NCI-H1105 treated with DMSO at 0.1 percent for 48 hours (cell line): ENCODE data around the gene RNF207.
"Not testable (repeated sequence)": the region's sequence is repeated elsewhere in the genome, so short reads cannot be mapped to it uniquely, and the experiment has no call there.

Experiments used
- DNase-seq: peaks from one replicate; lab custom pipeline; 2025; lab: John Stamatoyannopoulos, UW

Gene RNF207

DNA sequence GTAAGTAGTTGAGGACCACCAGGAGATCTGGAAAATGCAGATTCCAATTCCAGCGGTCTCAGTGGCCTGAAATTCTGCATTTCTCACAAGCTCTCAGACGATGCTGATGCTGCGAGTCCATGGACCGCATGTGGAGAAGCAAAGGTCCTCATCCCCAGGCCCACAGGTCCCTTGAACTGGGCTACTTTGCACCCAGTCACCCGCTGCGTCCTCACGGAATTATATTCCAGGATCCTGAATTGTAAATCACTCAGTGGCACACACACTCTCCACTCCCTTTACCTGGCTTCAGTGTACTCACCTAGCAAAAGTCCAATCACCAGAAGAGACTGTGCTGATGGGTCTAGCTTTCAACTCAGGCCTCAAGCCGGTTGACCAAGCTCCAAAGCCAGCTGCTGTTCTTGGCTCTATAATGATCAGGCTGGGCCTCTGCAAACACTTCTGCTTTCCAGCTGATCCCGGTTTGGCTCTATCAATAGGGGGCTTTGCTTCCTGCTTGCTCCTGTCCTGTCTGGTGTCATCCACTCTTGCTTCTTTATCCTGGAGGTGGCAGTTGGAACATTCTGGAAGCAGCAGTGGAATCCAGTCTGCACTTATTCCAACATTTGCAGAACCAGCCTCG is 5.6 kb upstream of the RNF207 start:
- DNase-seq = no peak

DNA sequence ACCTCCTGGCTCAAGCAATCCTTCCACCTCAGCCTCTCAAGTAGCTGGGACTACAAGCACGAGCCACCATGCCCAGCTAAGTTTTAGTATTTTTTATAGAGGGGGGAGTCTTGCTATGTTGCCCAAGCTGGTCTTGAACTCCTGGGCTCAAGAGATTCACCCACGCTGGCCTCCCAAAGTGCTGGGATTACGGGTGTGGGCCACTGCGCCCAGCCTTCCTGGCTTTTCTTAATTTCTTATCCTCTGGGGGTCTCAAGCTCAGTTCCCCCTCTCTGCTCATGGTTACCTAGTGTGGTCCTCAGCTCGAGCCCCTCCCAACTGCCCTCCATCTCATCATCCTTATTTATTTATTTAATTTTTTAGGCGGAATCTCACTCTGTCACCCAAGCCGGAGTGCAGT is 3.7 kb upstream of the RNF207 start:
- no peak for DNase-seq

GRCh38 chr1:6206520-6206855 is 569 bp downstream of the RNF207 start:
- DNase-seq = no peak

DNA sequence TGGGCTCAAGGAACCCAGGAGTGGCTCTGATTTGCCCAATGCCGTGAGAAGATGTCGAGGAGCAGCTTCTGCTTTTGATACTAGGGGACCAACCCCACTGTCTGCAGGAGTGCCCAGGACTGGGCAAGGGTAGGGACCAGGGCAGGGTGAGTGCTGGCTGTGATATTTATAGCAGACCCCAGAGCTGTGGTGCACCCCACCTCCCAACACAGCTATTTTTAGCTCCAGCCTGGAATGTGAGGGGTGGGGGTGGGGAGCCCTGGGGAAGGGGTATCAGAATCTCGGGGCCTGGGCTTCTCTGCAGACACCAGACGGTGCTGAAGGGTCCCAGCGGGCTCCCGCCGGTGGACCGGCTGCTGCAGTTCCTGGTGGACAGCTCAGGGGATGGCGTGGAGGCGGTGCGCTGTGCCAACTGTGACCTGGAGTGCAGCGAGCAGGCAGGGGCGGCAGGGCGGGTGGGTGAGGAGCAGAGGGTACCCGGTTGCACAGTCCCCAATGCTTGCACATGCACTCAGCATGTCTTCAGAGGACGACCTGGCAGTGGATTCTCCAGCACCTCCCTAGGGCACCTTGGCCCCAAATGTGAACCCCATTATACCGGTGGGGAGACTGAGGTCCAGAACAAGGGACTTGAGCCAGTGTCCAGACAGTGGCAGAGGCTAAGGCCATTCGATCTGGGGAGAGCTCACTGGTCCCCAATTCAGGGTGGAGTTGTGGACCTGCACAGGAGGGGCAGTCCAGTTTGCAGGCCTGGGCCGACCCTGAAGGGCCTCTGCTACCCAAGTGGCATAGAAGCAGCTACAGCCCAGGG is 1.4 kb downstream of the RNF207 start:
- DNase-seq = no peak

GRCh38 chr1:6207921-6208320 is 2.0 kb downstream of the RNF207 start:
- DNase-seq = no peak

DNA sequence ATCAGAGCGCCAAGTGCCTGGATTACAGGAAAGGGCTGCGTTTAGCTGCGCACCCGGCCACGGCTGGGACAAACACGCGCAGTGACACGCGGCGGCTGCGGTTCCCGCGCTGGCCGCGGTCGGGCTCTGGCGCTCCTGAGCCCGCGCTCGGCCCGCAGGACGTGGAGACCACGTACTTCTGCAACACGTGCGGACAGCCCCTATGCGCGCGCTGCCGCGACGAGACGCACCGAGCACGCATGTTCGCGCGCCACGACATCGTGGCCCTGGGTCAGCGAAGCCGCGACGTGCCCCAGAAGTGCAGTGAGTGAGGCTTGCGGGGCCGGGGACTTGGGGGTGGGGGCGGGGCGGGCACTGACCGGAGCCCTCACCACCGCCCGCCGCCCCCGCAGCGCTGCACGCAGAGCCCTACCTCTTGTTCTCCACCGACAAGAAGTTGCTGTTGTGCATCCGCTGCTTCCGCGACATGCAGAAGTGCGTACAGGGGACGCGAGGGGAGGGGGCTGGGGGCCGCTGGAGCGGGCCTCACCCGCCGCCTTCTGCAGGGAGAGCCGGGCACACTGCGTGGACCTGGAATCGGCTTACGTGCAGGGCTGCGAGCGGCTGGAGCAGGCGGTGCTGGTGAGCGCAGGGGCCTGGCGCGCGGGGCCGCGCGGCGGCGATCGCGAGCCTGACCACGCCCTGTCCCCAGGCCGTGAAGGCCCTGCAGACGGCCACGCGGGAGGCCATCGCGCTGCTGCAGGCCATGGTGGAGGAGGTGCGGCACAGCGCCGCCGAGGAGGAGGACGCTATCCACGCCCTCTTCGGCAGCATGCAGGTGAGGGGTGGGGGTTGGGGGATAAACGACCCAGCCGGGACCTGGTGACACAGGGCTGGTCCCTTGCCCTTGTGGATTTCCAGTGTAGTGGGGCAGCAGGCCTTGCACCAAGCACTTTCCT is 3.1 kb downstream of the RNF207 start:
- DNase-seq = no peak

- DNase-seq = no peak
Measured at GRCh38 chr1:6209661-6210580, 4.0 kb downstream of the RNF207 start.

- no peak for DNase-seq
Measured at GRCh38 chr1:6210591-6211355, 4.9 kb downstream of the RNF207 start.

DNA sequence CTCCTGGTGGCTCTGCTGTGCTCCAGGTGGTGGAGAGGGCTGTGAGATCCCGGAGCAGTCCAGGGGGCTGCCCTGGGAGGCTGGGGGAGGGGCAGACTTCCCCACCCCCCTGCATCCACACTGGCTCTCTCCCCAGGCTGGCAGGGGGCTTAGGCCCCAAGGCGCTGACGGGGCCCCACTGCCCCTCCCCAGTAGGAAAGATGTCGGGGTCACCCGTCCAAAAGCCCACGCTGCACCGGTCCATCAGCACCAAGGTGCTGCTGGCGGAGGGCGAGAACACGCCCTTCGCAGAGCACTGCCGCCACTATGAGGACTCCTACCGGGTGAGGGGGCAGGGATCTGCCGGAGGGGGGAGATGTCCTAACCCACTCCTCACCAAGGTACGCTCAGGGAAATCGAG is 5.8 kb downstream of the RNF207 start:
- no peak for DNase-seq

GRCh38 chr1:6212193-6212959 is 6.5 kb downstream of the RNF207 start:
- DNase-seq = no peak

GRCh38 chr1:6218375-6219164 is 12.7 kb downstream of the RNF207 start:
- no peak for DNase-seq

DNA sequence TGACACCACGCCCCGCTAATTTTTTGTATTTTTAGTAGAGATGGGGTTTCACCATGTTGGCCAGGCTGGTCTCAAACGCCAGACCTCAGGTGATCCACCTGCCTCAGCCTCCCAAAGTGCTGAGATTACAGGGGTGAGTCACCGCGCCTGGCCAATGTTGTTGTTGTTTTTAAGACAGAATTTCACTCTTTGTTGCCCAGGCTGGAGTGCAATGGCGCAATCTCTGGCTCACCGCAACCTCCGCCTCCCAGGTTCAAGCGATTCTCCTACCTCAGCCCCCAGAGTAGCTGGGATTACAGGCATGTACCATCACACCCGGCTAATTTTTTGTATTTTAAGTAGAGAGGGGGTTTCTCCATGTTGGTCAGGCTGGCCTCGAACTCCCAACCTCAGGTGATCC is 13.7 kb downstream of the RNF207 start:
- not testable (repeated sequence) for DNase-seq

GRCh38 chr1:6220236-6220635 is 14.3 kb downstream of the RNF207 start:
- DNase-seq = no peak

DNA sequence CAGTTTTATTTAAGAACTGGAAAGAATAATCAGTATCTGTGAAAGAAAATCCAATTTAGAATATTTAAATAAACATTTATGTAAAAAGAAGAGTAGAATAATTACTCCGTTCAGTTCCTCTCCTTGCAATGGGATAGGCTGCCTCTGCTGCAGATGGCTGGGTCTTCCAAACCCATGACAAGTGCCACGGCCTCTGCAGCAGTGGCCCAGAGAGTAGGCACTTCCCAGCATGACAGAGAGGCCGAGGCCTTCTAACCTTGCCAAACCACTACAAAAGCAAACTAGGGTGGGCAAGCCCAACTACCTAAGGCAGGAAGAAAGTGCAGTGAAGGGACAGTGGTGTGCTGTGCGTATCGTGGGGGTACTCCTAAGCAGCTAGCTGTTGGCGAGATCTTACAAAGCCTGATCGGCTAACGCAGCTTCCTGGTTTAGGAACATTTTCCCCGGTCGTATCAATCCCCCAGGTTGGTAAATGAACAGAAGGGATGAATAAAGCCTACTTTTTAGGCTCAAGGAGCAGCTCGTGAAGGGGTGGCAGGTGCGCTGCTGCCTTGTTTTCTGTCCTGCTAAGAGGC is 15.4 kb downstream of the RNF207 start:
- no peak for DNase-seq

GRCh38 chr1:6222636-6223035 is 16.7 kb downstream of the RNF207 start:
- no peak for DNase-seq

DNA sequence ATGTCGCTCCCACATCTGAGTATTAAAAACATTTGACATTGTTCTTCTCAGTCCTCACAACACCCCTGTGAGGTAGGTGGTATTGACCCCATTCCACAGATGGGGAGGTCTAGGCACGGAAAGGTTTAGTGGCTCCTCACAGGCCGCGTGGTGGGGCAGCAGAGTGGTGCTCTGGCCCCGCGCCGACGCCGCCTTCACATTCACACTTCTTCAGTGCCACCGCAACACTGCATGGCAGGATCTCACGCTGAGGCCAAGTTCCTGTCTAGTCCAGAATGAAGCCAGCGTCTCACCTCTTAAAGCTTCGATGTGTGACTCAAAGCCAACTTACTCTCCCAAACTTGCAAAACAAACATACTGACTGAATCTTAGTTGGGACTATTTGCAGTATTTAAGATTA is 17.7 kb downstream of the RNF207 start:
- DNase-seq = no peak

DNA sequence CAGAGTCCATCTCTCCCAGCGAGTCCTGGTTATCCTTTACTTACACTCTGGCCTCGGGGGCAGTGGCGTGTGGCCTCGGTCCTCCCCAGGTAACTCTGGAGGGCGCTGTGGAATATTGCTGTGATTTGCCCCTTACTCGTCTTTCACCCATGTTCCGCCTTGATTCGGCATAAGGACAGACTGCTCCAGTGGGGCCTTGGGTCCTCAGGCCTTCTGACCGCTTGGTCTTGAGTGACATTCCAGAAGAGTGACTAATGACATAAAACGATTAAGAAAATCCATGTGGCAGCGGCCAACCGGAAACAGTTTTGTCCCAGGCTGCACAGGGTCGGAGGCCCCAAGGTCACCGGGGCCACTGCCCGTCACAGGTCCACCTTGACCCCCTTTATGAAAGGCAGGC is 18.8 kb downstream of the RNF207 start:
- DNase-seq = no peak

DNA sequence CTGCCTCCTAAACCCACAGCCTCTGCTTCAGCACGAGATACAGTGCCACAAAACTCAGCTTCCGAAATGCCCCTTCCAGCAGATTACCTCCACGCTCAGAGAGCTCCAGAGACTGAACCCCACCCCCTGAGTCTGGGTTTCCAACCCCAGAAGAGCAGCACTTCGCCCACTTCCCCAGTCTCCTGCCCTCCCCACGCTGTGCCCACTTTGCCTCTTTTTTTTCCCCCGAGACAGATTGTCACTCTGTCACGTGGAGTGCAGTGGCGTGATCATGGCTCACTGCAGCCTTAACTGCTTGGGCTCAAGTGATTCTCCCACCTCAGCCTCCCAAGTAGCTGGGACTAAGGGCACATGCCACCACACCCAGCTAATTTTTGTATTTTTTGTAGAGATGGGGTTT is 19.7 kb downstream of the RNF207 start:
- DNase-seq = no peak

DNA sequence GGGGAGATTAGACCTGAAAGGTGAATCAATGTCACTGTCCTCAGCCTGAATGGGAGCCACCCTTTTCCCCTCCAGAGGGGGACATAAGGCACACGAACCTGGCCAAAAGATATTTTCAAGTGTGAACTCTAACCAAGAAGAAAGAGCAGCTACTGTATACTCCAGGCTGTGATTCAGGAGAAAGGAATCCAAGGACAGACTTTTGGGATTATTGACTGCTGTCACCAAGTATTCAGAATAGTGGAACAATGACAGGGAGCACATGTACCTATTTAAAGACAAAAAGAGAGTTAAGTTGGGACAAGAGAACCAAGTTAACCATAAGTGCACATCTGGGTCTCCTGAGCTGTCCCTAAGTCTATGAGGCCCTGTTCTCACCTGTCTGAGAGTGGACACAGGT is 27.5 kb downstream of the RNF207 start:
- no peak for DNase-seq
